ENCODE data around the gene KIF26B. TPM values are rescaled to one million over a fixed set of nuclear protein-coding genes. Genes with fewer than 3 reads are reported as not detected.

Gene KIF26B
- total RNA-seq, 4 donors from 2014 or later: 2.4 to 6.7 (median 6.1) TPM

DNA sequence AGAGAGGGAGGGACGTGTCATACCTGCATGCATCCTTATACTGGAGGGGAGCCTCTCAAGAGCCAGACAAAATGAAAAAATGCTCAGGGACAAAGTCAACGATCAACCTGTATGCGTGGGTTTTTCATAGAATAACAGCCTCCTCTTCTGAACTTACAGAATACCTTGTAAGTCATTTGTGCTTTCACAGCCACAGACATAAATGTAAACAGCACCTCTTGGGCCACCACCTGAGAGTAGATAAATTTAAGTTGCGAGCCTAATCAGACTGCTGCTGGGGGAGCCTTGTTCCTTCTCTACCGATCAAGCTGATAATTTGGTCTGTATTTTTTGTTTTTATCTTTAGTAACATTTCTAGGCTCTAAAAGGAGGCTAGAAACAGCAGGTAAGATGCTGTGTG lies 223.1 kb downstream of the KIF26B start:
- no peak for TF ChIP-seq POLR2A (IDR thresholded peaks at IDR 0.05)
- TF ChIP-seq, protein P1, sequence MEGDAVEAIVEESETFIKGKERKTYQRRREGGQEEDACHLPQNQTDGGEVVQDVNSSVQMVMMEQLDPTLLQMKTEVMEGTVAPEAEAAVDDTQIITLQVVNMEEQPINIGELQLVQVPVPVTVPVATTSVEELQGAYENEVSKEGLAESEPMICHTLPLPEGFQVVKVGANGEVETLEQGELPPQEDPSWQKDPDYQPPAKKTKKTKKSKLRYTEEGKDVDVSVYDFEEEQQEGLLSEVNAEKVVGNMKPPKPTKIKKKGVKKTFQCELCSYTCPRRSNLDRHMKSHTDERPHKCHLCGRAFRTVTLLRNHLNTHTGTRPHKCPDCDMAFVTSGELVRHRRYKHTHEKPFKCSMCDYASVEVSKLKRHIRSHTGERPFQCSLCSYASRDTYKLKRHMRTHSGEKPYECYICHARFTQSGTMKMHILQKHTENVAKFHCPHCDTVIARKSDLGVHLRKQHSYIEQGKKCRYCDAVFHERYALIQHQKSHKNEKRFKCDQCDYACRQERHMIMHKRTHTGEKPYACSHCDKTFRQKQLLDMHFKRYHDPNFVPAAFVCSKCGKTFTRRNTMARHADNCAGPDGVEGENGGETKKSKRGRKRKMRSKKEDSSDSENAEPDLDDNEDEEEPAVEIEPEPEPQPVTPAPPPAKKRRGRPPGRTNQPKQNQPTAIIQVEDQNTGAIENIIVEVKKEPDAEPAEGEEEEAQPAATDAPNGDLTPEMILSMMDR (IDR thresholded peaks at IDR 0.05): no peak
- H3K36me3 ChIP-seq: no peaks in the 10 kb centered on the region
- H3K27ac ChIP-seq: no peak overlapping the region
- WGBS, 2 donors: 56 to 71% methylated on average over 5 of the region's 5 CpGs
- H3K9me3 ChIP-seq: no peaks in the 10 kb centered on the region
- no peak for DNase-seq
- no peak overlapping the region for H3K4me3 ChIP-seq (replicated peaks in 1 of 3)
- H3K4me1 ChIP-seq: no peaks in the 10 kb centered on the region
- intact Hi-C loops (cut with DNase I): no loop called here
- no peaks in the 10 kb centered on the region for H3K27me3 ChIP-seq

DNA sequence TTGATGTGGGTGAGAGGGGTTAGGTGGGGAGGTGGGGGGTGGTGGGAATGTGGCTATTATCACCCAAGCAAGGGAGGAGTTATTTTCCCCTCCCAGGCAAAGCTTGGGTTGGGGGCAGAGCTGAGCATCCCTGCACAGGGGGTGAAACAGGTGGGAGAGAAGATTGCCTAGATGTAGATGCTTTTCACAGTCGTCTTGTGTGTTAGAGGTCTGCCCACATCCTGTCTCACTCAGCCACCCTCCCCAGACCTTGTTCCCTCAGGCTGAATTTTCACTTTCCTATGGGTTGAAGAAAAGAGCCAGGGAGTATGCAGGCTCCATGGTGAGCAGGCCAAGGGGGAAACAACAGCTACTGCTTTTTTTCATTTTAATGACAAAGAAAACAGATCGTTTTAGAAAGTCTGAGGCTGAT lies 223.5 kb downstream of the KIF26B start:
- Histone ChIP-seq H3K27ac (no peak overlapping the region), H3K9me3 (no peaks in the 10 kb centered on the region), H3K27me3 (no peaks in the 10 kb centered on the region), H3K4me1 (no peaks in the 10 kb centered on the region), H3K36me3 (no peaks in the 10 kb centered on the region), H3K4me3 (replicated peaks in 1 of 3) (no peak overlapping the region)
- DNase-seq: no peak
- intact Hi-C loops (cut with DNase I): no loop called here
- 43 to 50% methylated on average over 2 of the region's 2 CpGs for WGBS, 2 donors
- TF ChIP-seq POLR2A (IDR thresholded peaks at IDR 0.05): no peak
- TF ChIP-seq, protein P1 (IDR thresholded peaks at IDR 0.05): no peak

GRCh38 chr1:245378745-245379144 lies 224.0 kb downstream of the KIF26B start:
- no peak overlapping the region for H3K4me3 ChIP-seq (replicated peaks in 1 of 3)
- TF ChIP-seq POLR2A (IDR thresholded peaks at IDR 0.05): no peak
- TF ChIP-seq, protein P1 (IDR thresholded peaks at IDR 0.05): no peak
- intact Hi-C loops (cut with DNase I): no loop called here
- DNase-seq: no peak
- no peaks in the 10 kb centered on the region for H3K9me3 ChIP-seq
- H3K27me3 ChIP-seq: no peaks in the 10 kb centered on the region
- H3K36me3 ChIP-seq: no peaks in the 10 kb centered on the region
- no peak overlapping the region for H3K27ac ChIP-seq
- WGBS, 2 donors: 96 to 98% methylated on average over 5 of the region's 5 CpGs
- no peaks in the 10 kb centered on the region for H3K4me1 ChIP-seq

- Histone ChIP-seq H3K36me3 (no peaks in the 10 kb centered on the region), H3K27ac (no peak overlapping the region), H3K27me3 (no peaks in the 10 kb centered on the region), H3K4me1 (no peaks in the 10 kb centered on the region), H3K9me3 (no peaks in the 10 kb centered on the region), H3K4me3 (replicated peaks in 1 of 3) (no peak overlapping the region)
- intact Hi-C loops (cut with DNase I): loop anchor here (5.0 kb wide), 1 partner anchor 229 kb away; the partner anchor contains the start of gene KIF26B
- DNase-seq: no peak
- WGBS, 2 donors: 75 to 82% methylated on average over 11 of the region's 11 CpGs
- TF ChIP-seq, protein P1 (IDR thresholded peaks at IDR 0.05): peak in 4 of 6 experiments; percentile 13 to 67 (median 48)
- no peak for TF ChIP-seq POLR2A (IDR thresholded peaks at IDR 0.05)
Observed at GRCh38 chr1:245380790-245381535, 226.2 kb downstream of the KIF26B start.

DNA sequence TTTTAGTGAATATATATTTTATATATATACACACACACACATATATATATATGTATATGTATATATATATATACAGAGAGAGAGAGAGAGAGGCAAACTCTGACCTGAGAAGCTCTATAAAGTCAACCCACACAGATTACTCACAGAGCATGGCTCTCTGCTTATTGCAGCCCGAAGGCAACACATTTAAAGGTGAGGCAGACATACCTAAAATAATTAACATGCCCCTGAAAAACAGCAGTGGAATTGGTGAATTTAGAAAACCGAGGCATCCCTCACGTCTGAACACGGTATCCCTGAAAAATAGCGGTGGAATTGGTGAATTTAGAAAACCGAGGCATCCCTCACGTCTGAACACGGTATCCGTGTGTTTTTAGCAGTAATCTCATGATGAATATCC lies 228.2 kb downstream of the KIF26B start:
- WGBS, 2 donors: 85 to 88% methylated on average over 9 of the region's 9 CpGs

More for the DNA sequence above, 228.2 kb downstream of the KIF26B start:
- Histone ChIP-seq H3K36me3 (no peaks in the 10 kb centered on the region), H3K4me3 (replicated peaks in 1 of 3) (no peak overlapping the region), H3K4me1 (no peaks in the 10 kb centered on the region), H3K27ac (no peak overlapping the region), H3K27me3 (no peaks in the 10 kb centered on the region), H3K9me3 (no peaks in the 10 kb centered on the region)
- intact Hi-C loops (cut with DNase I): loop anchor here (5.0 kb wide), 1 partner anchor 231 kb away; the partner anchor contains the start of gene KIF26B
- no peak for DNase-seq
- TF ChIP-seq POLR2A (IDR thresholded peaks at IDR 0.05): no peak
- TF ChIP-seq, protein P1 (IDR thresholded peaks at IDR 0.05): no peak
